ENCODE measurements around the gene MYO7A. TPM values are rescaled to one million over a fixed set of nuclear protein-coding genes. Genes with fewer than 3 reads are reported as not detected.

Gene MYO7A
- total RNA-seq, 1 donor from 2014 or later = 11.6 TPM

DNA sequence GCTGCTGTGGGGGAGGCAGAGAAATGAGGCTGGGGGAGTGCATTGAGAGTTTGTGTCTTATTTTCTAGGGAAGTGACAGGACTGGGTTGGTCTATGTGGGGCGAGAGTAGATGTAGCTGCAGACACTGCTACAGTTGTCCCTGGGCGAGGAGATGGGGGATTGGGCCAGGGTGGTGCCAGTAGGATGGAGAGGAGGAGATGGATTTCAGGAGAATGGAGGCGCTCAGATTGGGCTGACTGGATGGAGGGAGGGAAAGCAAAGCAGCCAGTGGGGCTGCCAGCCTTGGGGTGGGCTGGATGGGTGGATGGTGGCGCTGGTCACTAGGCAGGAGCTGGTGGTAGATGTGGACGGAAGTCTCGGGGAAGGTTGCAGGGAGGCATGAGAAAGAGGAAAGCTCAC lies 16.1 kb upstream of the MYO7A start:
- Mint-ChIP-seq H3K27ac (ENCODE audit: unreplicated experiment) (peak overlapping the region; percentile 48), H3K9me3 (ENCODE audit: unreplicated experiment) (peaks cover 2% of the 10 kb centered on the region), H3K4me1 (ENCODE audit: low read depth, unreplicated experiment) (peaks cover 7% of the 10 kb centered on the region), H3K27me3 (ENCODE audit: unreplicated experiment) (peaks cover 15% of the 10 kb centered on the region), H3K4me3 (ENCODE audit: unreplicated experiment) (no peak overlapping the region), H3K36me3 (ENCODE audit: unreplicated experiment) (no peaks in the 10 kb centered on the region)
- TF ChIP-seq, protein P1, sequence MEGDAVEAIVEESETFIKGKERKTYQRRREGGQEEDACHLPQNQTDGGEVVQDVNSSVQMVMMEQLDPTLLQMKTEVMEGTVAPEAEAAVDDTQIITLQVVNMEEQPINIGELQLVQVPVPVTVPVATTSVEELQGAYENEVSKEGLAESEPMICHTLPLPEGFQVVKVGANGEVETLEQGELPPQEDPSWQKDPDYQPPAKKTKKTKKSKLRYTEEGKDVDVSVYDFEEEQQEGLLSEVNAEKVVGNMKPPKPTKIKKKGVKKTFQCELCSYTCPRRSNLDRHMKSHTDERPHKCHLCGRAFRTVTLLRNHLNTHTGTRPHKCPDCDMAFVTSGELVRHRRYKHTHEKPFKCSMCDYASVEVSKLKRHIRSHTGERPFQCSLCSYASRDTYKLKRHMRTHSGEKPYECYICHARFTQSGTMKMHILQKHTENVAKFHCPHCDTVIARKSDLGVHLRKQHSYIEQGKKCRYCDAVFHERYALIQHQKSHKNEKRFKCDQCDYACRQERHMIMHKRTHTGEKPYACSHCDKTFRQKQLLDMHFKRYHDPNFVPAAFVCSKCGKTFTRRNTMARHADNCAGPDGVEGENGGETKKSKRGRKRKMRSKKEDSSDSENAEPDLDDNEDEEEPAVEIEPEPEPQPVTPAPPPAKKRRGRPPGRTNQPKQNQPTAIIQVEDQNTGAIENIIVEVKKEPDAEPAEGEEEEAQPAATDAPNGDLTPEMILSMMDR (IDR thresholded peaks at IDR 0.05; ENCODE audit: partially characterized antibody, unreplicated experiment) = no peak
- no peak for DNase-seq

DNA sequence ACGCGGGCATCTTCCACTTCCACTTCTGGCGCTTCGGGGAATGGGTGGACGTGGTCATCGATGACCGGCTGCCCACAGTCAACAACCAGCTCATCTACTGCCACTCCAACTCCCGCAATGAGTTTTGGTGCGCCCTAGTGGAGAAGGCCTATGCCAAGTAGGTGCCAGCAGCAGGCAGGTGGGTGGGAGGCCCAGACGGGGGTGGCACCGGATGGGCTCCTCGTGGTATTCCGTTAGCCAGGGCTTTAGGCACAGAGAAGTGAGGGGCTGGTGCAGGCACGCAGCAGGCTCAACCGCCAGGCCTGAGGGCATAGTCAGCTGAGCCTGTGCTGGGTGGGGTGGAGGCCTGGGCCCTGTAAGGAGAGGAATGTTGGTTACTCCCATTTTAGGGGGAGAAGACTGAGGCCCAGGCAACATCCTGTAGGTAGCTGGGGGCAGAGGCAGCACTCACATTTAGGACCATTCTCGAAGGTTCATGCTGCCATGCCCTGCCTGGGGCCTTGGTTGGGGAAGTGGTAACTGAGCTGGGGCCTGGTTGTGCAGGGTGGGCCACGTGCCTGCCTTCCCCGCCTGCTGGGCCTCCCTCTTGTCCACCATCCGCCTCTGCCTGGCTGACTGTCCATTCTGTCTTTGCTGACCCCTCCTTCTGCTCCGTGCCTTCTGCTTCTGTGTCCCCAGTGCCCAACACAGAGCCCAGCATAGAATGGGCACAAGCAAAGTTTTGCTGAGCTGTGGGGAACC lies 15.2 kb upstream of the MYO7A start:
- no peak overlapping the region for H3K4me3 Mint-ChIP-seq (ENCODE audit: unreplicated experiment)

DNA sequence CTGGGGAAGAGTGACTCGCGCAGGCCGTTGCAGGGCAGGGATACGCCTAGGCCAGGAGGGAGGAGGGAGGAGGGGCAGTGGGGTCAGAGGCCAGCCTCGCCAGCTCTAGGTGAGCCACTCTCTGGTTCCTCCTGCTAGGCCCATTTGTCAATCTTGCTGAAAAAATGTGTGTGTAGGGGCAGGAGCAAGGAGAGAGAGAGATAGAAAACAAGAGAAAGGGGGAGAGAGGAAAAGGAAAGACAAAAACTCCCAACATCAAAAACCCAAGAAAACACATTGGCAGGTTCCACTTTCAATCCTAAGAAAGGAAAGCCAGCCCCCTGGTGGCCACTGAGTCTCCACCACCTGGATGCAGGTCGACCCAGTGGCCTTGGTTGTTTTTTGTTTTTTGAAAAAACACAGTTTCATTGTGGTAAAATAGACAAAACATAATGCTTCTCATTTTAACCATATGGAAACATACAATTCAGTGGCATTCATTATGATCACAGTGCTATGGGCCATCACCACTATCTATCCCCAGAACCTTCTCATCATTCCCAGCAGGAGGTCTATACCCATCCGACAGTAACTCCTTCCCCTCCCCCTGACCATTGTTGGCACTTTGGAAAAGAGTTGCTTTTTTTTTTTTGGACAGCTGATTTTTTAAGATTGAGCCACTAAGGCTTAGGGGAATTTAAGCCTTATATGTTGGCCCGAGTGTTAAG lies 14.5 kb upstream of the MYO7A start:
- peak; percentile 64 for DNase-seq
- Mint-ChIP-seq H3K9me3 (ENCODE audit: unreplicated experiment) (peaks cover under 1% of the 10 kb centered on the region), H3K4me3 (ENCODE audit: unreplicated experiment) (no peak overlapping the region), H3K27ac (ENCODE audit: unreplicated experiment) (no peak overlapping the region), H3K27me3 (ENCODE audit: unreplicated experiment) (peaks cover 8% of the 10 kb centered on the region), H3K4me1 (ENCODE audit: low read depth, unreplicated experiment) (peaks cover 7% of the 10 kb centered on the region), H3K36me3 (ENCODE audit: unreplicated experiment) (no peaks in the 10 kb centered on the region)
- TF ChIP-seq, protein P1 (IDR thresholded peaks at IDR 0.05; ENCODE audit: partially characterized antibody, unreplicated experiment) = peak; percentile 83

More for the DNA sequence above, 15.2 kb upstream of the MYO7A start:
- TF ChIP-seq, protein P1 (IDR thresholded peaks at IDR 0.05; ENCODE audit: partially characterized antibody, unreplicated experiment) = no peak
- H3K27ac Mint-ChIP-seq (ENCODE audit: unreplicated experiment) = no peak overlapping the region
- no peak for DNase-seq
- H3K9me3 Mint-ChIP-seq (ENCODE audit: unreplicated experiment) = peaks cover 2% of the 10 kb centered on the region
- H3K4me1 Mint-ChIP-seq (ENCODE audit: low read depth, unreplicated experiment) = peaks cover 7% of the 10 kb centered on the region
- H3K36me3 Mint-ChIP-seq (ENCODE audit: unreplicated experiment) = no peaks in the 10 kb centered on the region
- H3K27me3 Mint-ChIP-seq (ENCODE audit: unreplicated experiment) = peaks cover 13% of the 10 kb centered on the region

DNA sequence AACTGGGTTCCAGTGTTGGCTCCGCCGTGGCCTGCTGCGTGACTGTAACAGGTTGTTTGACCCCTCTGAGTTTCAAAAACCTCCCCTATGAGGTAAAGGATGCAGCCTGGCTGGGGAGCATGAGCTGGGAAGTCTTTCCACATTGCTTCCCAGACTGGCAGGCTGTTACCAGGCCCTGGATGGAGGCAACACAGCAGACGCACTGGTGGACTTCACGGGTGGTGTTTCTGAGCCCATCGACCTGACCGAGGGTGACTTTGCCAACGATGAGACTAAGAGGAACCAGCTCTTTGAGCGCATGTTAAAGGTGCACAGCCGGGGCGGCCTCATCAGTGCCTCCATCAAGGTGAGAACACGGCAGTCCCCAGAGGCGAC lies 14.0 kb upstream of the MYO7A start:
- Mint-ChIP-seq H3K27me3 (ENCODE audit: unreplicated experiment) (peaks cover 8% of the 10 kb centered on the region), H3K4me1 (ENCODE audit: low read depth, unreplicated experiment) (peaks cover 6% of the 10 kb centered on the region), H3K4me3 (ENCODE audit: unreplicated experiment) (no peak overlapping the region), H3K27ac (ENCODE audit: unreplicated experiment) (no peak overlapping the region), H3K9me3 (ENCODE audit: unreplicated experiment) (no peaks in the 10 kb centered on the region), H3K36me3 (ENCODE audit: unreplicated experiment) (no peaks in the 10 kb centered on the region)
- TF ChIP-seq, protein P1 (IDR thresholded peaks at IDR 0.05; ENCODE audit: partially characterized antibody, unreplicated experiment) = no peak
- no peak for DNase-seq

DNA sequence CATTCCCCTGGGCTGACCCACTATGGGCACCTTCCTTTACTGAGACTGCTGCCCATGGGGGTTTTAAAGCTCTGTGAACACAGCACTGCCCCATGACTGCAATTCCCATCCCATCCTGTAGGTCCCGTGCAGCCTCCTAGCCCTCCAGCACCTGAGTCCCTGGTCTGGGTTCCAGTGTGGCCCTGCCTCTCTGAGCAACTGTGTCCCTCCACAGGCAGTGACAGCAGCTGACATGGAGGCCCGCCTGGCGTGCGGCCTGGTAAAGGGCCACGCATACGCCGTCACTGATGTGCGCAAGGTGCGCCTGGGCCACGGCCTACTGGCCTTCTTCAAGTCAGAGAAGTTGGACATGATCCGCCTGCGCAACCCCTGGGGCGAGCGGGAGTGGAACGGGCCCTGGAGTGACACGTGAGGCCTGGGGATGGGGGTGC lies 12.8 kb upstream of the MYO7A start:
- Mint-ChIP-seq H3K4me3 (ENCODE audit: unreplicated experiment) (no peak overlapping the region), H3K27ac (ENCODE audit: unreplicated experiment) (no peak overlapping the region), H3K9me3 (ENCODE audit: unreplicated experiment) (no peaks in the 10 kb centered on the region), H3K27me3 (ENCODE audit: unreplicated experiment) (peaks cover 4% of the 10 kb centered on the region), H3K4me1 (ENCODE audit: low read depth, unreplicated experiment) (no peaks in the 10 kb centered on the region), H3K36me3 (ENCODE audit: unreplicated experiment) (no peaks in the 10 kb centered on the region)
- TF ChIP-seq, protein P1 (IDR thresholded peaks at IDR 0.05; ENCODE audit: partially characterized antibody, unreplicated experiment) = peak; percentile 59
- no peak for DNase-seq

All from glutamatergic neuron (in vitro differentiated cells).